ENCODE measurements around the gene KCNIP4.

GRCh38 chr4:20844311-20844710 lies 1104.3 kb downstream of the KCNIP4 start:
- TF ChIP-seq CTCF (IDR thresholded peaks at IDR 0.05 in 8 of 11, conservative IDR thresholded peaks at IDR 0.05 in 3 of 11) (no peak), POLR2A (IDR thresholded peaks at IDR 0.05) (no peak), POLR2AphosphoS5 (IDR thresholded peaks at IDR 0.05) (no peak)
